ENCODE measurements around the gene MGMT.

Gene MGMT

DNA sequence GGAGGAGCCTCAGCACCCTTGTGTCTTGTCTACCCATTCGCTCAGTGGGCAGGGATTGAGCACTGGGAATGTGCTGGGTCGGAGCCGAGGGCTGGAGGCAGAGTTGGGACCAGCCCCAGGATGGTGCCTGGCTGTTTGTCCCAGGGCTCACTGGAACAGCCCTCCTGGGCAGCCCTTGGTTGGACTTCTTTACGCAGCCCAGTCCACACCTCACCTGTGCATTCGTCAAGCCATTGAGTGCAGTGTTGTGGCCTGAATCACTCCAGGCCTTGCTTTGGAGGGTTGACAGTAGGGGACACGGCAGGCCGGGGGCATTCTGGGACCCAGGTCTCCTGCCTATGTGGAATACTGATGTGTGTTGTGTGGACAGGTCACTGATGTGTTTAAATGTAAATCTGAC lies 229.6 kb downstream of the MGMT start:
- Histone ChIP-seq H3K4me3 (ENCODE audit: low read depth in 1 of 2, low read length in 2 of 2) (no peak overlapping the region), H3K27ac (ENCODE audit: low read length) (no peak overlapping the region), H3K9me3 (ENCODE audit: insufficient read depth, low read length, severe bottlenecking) (no peaks in the 10 kb centered on the region), H3K36me3 (ENCODE audit: insufficient read depth, low read length) (no peaks in the 10 kb centered on the region), H3K27me3 (ENCODE audit: insufficient read depth, low read length, poor library complexity) (no peaks in the 10 kb centered on the region), H3K9ac (ENCODE audit: low read depth, low read length) (no peak overlapping the region), H3K79me2 (ENCODE audit: insufficient read depth, low read length) (no peaks in the 10 kb centered on the region), H3K4me2 (ENCODE audit: insufficient read depth, low read length) (no peak overlapping the region), H3K4me1 (ENCODE audit: insufficient read depth, low read length) (no peaks in the 10 kb centered on the region), H2AFZ (ENCODE audit: low read depth, low read length) (no peak overlapping the region), H4K20me1 (ENCODE audit: insufficient read depth, low read length) (0 out of 2 replicates have a peak, but pooled peaks cover 5% of the 10 kb centered on the region)
- no peak for TF ChIP-seq CTCF (IDR thresholded peaks at IDR 0.05; ENCODE audit: borderline replicate concordance, extremely low read depth, low read length, poor library complexity, severe bottlenecking)
- no peak for TF ChIP-seq EZH2 (IDR thresholded peaks at IDR 0.05; ENCODE audit: borderline replicate concordance, low read depth, low read length, severe bottlenecking)
- DNase-seq: no peak
- ATAC-seq (ENCODE audit: insufficient read depth, low read depth): no peak

- ATAC-seq (ENCODE audit: insufficient read depth, low read depth): no peak
Measured at GRCh38 chr10:129697463-129698247, 230.6 kb downstream of the MGMT start.

DNA sequence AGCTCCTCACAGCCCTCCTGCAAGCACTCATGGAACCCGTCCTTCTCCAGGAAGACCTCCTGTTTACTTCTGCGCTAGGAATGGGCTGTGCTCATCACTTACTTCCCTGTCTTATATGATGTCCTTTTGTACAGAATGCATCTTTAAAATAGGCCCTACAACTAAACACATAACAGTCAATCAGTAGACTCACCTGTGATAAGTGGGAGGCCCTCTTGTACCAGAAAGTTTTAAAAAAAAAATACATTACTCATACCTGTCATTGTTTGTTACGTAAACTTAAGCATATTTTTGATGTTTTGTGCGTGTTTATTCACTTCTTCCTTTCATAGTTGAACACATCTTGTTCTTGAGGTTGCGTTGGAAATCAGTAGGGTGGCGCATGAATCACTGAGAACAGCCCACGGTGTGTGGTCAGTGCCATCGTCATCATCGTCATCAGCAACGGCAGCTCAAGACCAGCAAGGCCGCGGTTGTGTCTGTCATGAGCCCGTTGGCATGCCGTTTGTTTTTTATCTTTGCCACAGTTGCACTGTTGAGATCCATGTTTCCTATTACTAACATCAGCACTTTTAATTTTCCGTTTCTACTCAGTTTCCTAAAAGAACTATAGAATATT lies 232.8 kb downstream of the MGMT start:
- Histone ChIP-seq H3K4me2 (ENCODE audit: insufficient read depth, low read length) (no peak overlapping the region), H2AFZ (ENCODE audit: low read depth, low read length) (no peak overlapping the region), H3K36me3 (ENCODE audit: insufficient read depth, low read length) (no peaks in the 10 kb centered on the region), H3K79me2 (ENCODE audit: insufficient read depth, low read length) (no peaks in the 10 kb centered on the region), H3K9ac (ENCODE audit: low read depth, low read length) (no peak overlapping the region), H4K20me1 (ENCODE audit: insufficient read depth, low read length) (peaks cover 13% of the 10 kb centered on the region), H3K4me1 (ENCODE audit: insufficient read depth, low read length) (peaks cover 14% of the 10 kb centered on the region), H3K9me3 (ENCODE audit: insufficient read depth, low read length, severe bottlenecking) (no peaks in the 10 kb centered on the region), H3K4me3 (ENCODE audit: low read depth in 1 of 2, low read length in 2 of 2) (no peak overlapping the region), H3K27ac (ENCODE audit: low read length) (no peak overlapping the region), H3K27me3 (ENCODE audit: insufficient read depth, low read length, poor library complexity) (no peaks in the 10 kb centered on the region)
- TF ChIP-seq CTCF (IDR thresholded peaks at IDR 0.05; ENCODE audit: borderline replicate concordance, extremely low read depth, low read length, poor library complexity, severe bottlenecking) (no peak), EZH2 (IDR thresholded peaks at IDR 0.05; ENCODE audit: borderline replicate concordance, low read depth, low read length, severe bottlenecking) (no peak)
- no peak for DNase-seq
- ATAC-seq (ENCODE audit: insufficient read depth, low read depth): no peak

More at GRCh38 chr10:129697463-129698247, 230.6 kb downstream of the MGMT start:
- no peak for DNase-seq
- no peak overlapping the region for H2AFZ ChIP-seq (ENCODE audit: low read depth, low read length)
- no peak overlapping the region for H3K4me2 ChIP-seq (ENCODE audit: insufficient read depth, low read length)
- H3K27ac ChIP-seq (ENCODE audit: low read length): no peak overlapping the region
- H3K79me2 ChIP-seq (ENCODE audit: insufficient read depth, low read length): no peaks in the 10 kb centered on the region
- no peak overlapping the region for H3K4me3 ChIP-seq (ENCODE audit: low read depth in 1 of 2, low read length in 2 of 2)
- no peaks in the 10 kb centered on the region for H3K4me1 ChIP-seq (ENCODE audit: insufficient read depth, low read length)
- H3K36me3 ChIP-seq (ENCODE audit: insufficient read depth, low read length): no peaks in the 10 kb centered on the region
- H3K9me3 ChIP-seq (ENCODE audit: insufficient read depth, low read length, severe bottlenecking): no peaks in the 10 kb centered on the region
- no peaks in the 10 kb centered on the region for H3K27me3 ChIP-seq (ENCODE audit: insufficient read depth, low read length, poor library complexity)
- no peak for TF ChIP-seq EZH2 (IDR thresholded peaks at IDR 0.05; ENCODE audit: borderline replicate concordance, low read depth, low read length, severe bottlenecking)
- TF ChIP-seq CTCF (IDR thresholded peaks at IDR 0.05; ENCODE audit: borderline replicate concordance, extremely low read depth, low read length, poor library complexity, severe bottlenecking): no peak
- H3K9ac ChIP-seq (ENCODE audit: low read depth, low read length): no peak overlapping the region
- H4K20me1 ChIP-seq (ENCODE audit: insufficient read depth, low read length): peaks cover 9% of the 10 kb centered on the region; the same call in 1 of the 2 replicates
